AG20443 (cell line): Measurements from ENCODE around the gene NT5DC1.

Experiments used
- DNase-seq: peaks from one replicate; pipeline ENCODE4 v3.0.0; 2012; ENCODE audit warnings: low spot score, mixed read lengths

NT5DC1 gene

GRCh38 chr6:116239856-116240255, 139.2 kb downstream of the NT5DC1 start:
- no peak for DNase-seq

- DNase-seq, result no peak
These were observed 143.6 kb downstream of the NT5DC1 start for GRCh38 chr6:116244284-116244683.

- peak; percentile 32 for DNase-seq
These were observed 145.4 kb downstream of the NT5DC1 start for GRCh38 chr6:116246089-116246488.

GRCh38 chr6:116247285-116247684, 146.6 kb downstream of the NT5DC1 start:
- DNase-seq, result no peak

GRCh38 chr6:116248577-116248976, 147.9 kb downstream of the NT5DC1 start:
- DNase-seq, result no peak

GRCh38 chr6:116251568-116252384, 151.1 kb downstream of the NT5DC1 start:
- peak; percentile 67 for DNase-seq

- no peak for DNase-seq
These were observed 152.5 kb downstream of the NT5DC1 start for GRCh38 chr6:116253188-116253504.

GRCh38 chr6:116253505-116254296, 153.0 kb downstream of the NT5DC1 start, which contains the start of gene TSPYL4:
Gene TSPYL4, minus strand, starts transcription at chr6:116254075. Its CDS starts 67 bp downstream, at chr6:116254008.
- DNase-seq, result peak; percentile 94

- DNase-seq, result no peak
These were observed 153.8 kb downstream of the NT5DC1 start for GRCh38 chr6:116254297-116255056.

- DNase-seq, result no peak
These were observed 154.7 kb downstream of the NT5DC1 start for GRCh38 chr6:116255246-116255800.

- no peak for DNase-seq
These were observed 156.0 kb downstream of the NT5DC1 start for GRCh38 chr6:116256694-116257093.

- no peak for DNase-seq
These were observed 157.9 kb downstream of the NT5DC1 start for GRCh38 chr6:116258520-116258919.

- no peak for DNase-seq
These were observed 162.7 kb downstream of the NT5DC1 start for GRCh38 chr6:116263353-116263752.

- no peak for DNase-seq
These were observed 164.6 kb downstream of the NT5DC1 start for GRCh38 chr6:116265041-116265829.

GRCh38 chr6:116266803-116267202, 166.2 kb downstream of the NT5DC1 start:
- no peak for DNase-seq

GRCh38 chr6:116267836-116268588, 167.4 kb downstream of the NT5DC1 start:
- DNase-seq, result no peak

- peak; percentile 56 for DNase-seq
These were observed 168.1 kb downstream of the NT5DC1 start for GRCh38 chr6:116268589-116269293.

- no peak for DNase-seq
These were observed 170.6 kb downstream of the NT5DC1 start for GRCh38 chr6:116271149-116271708.

GRCh38 chr6:116277124-116277523, 176.5 kb downstream of the NT5DC1 start:
- no peak for DNase-seq

GRCh38 chr6:116278481-116278829, 177.8 kb downstream of the NT5DC1 start:
- no peak for DNase-seq
